ENCODE results near the gene ITGA1.

Gene ITGA1

DNA sequence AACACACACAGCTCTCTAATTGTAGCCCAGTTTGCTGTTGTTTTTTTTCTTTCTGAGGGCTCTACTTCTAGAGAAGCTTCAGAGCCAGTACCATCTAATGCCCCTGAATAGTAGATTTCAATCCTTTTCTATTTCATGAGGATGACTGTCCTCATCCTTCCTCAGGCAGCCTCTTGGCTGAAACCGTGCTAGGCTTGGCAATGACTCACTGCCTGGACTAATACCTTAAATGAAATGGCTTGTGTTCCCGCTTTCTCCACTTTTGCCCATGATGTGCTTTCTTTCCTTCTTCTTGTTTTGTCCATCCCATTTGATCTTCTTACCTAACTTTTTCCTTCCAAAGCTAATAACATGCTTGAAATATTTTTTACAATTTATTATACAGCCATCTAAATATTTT lies 80.1 kb downstream of the ITGA1 start:
- H3K36me3 Mint-ChIP-seq (ENCODE audit: insufficient read depth) = peaks cover 1% of the 10 kb centered on the region
- peaks cover 7% of the 10 kb centered on the region for H3K27me3 Mint-ChIP-seq
- H3K4me1 Mint-ChIP-seq = no peaks in the 10 kb centered on the region
- ATAC-seq (replicated peaks; ENCODE audit: extremely low read depth, poor library complexity, severe bottlenecking) (no peak), DNase-seq (ENCODE audit: low spot score in 2 of 2) (no peak)
- H3K9me3 Mint-ChIP-seq = no peaks in the 10 kb centered on the region
- H3K27ac Mint-ChIP-seq (ENCODE audit: low read depth) = no peak overlapping the region
- H3K4me3 Mint-ChIP-seq = no peak overlapping the region

DNA sequence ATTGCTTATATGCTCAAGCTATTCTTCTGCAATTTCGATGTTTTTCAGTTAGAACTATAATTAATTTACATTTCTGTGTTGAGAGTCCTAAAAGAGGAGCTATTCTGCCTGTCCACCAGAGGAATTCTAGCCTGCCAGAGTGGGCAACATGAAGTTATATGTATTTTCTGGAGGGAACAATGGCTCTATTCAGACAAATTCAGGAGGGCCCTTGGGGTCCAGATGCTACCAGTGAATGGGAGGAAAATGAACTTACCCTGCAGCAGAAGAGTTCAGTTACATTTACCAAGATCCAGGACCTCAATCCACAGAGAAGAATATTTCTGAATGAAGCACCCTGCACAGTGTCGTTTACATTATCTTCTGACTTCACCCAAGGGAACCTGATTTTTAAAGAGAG lies 80.7 kb downstream of the ITGA1 start:
- DNase-seq (ENCODE audit: low spot score in 2 of 2) (no peak), ATAC-seq (replicated peaks; ENCODE audit: extremely low read depth, poor library complexity, severe bottlenecking) (no peak)
- Mint-ChIP-seq H3K4me3 (no peak overlapping the region), H3K36me3 (ENCODE audit: insufficient read depth) (peaks cover 1% of the 10 kb centered on the region), H3K9me3 (no peaks in the 10 kb centered on the region), H3K4me1 (no peaks in the 10 kb centered on the region), H3K27ac (ENCODE audit: low read depth) (no peak overlapping the region), H3K27me3 (peaks cover 13% of the 10 kb centered on the region)

DNA sequence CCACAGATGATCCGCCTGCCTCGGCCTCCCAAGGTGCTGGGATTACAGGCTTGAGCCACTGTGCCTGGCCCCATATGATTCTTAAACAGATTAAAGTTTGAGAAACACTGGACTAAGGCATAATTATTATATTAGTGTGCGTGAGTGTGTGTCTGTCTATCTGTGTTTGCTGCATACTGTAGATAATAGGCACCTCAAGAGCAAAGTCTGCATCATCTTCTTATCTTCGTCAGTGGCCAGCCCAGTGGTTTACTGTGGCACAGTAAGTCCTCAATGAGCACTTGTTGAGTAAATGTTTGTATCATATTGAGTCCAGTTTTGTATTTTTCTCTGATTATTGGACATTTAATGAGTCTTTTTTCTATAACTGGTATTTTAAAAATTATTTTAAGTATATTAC lies 81.7 kb downstream of the ITGA1 start:
- Mint-ChIP-seq H3K27ac (ENCODE audit: low read depth) (no peak overlapping the region), H3K4me1 (no peaks in the 10 kb centered on the region), H3K4me3 (no peak overlapping the region), H3K36me3 (ENCODE audit: insufficient read depth) (peaks cover 1% of the 10 kb centered on the region), H3K9me3 (no peaks in the 10 kb centered on the region), H3K27me3 (peaks cover 15% of the 10 kb centered on the region)
- DNase-seq (ENCODE audit: low spot score in 2 of 2) = no peak
- no peak for ATAC-seq (replicated peaks; ENCODE audit: extremely low read depth, poor library complexity, severe bottlenecking)

DNA sequence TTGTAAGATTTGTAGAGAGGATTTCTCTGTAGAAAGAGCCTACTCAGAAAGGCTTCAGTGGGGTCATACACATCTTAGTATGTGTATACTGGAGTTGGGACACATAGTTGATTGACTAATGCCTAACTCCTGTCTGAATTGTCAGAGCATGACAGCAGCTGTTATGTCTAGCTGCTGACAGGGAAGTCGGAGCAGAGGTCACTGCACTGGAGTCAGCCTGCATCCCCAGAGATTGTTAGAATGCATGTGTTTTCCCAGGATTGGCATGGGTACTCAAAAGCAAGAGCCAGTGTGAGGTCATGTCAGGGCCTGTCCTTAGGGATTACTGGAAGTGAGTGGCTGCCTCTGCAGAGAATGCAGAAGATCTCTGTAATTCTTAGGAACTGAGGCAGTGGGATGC lies 82.7 kb downstream of the ITGA1 start:
- H3K27me3 Mint-ChIP-seq = peaks cover 15% of the 10 kb centered on the region
- H3K4me1 Mint-ChIP-seq = no peaks in the 10 kb centered on the region
- H3K4me3 Mint-ChIP-seq = no peak overlapping the region
- no peak overlapping the region for H3K27ac Mint-ChIP-seq (ENCODE audit: low read depth)
- DNase-seq (ENCODE audit: low spot score in 2 of 2) = no peak
- H3K9me3 Mint-ChIP-seq = no peaks in the 10 kb centered on the region
- no peak for ATAC-seq (replicated peaks; ENCODE audit: extremely low read depth, poor library complexity, severe bottlenecking)
- H3K36me3 Mint-ChIP-seq (ENCODE audit: insufficient read depth) = peaks cover 1% of the 10 kb centered on the region

- Mint-ChIP-seq H3K36me3 (ENCODE audit: insufficient read depth) (no peaks in the 10 kb centered on the region), H3K4me3 (no peak overlapping the region), H3K4me1 (no peaks in the 10 kb centered on the region), H3K9me3 (no peaks in the 10 kb centered on the region), H3K27me3 (peaks cover 15% of the 10 kb centered on the region), H3K27ac (ENCODE audit: low read depth) (no peak overlapping the region)
- DNase-seq (ENCODE audit: low spot score in 2 of 2) (no peak), ATAC-seq (replicated peaks; ENCODE audit: extremely low read depth, poor library complexity, severe bottlenecking) (no peak)
These were observed 88.1 kb downstream of the ITGA1 start for GRCh38 chr5:52875827-52876226.

- Mint-ChIP-seq H3K36me3 (ENCODE audit: insufficient read depth) (no peaks in the 10 kb centered on the region), H3K27ac (ENCODE audit: low read depth) (no peak overlapping the region), H3K9me3 (no peaks in the 10 kb centered on the region), H3K4me1 (no peaks in the 10 kb centered on the region), H3K27me3 (peaks cover 15% of the 10 kb centered on the region), H3K4me3 (no peak overlapping the region)
- ATAC-seq (replicated peaks; ENCODE audit: extremely low read depth, poor library complexity, severe bottlenecking) = no peak
- no peak for DNase-seq (ENCODE audit: low spot score in 2 of 2)
These were observed 88.7 kb downstream of the ITGA1 start for GRCh38 chr5:52876456-52876855.

GRCh38 chr5:52878656-52879055 lies 90.9 kb downstream of the ITGA1 start:
- DNase-seq (ENCODE audit: low spot score in 2 of 2) = no peak

DNA sequence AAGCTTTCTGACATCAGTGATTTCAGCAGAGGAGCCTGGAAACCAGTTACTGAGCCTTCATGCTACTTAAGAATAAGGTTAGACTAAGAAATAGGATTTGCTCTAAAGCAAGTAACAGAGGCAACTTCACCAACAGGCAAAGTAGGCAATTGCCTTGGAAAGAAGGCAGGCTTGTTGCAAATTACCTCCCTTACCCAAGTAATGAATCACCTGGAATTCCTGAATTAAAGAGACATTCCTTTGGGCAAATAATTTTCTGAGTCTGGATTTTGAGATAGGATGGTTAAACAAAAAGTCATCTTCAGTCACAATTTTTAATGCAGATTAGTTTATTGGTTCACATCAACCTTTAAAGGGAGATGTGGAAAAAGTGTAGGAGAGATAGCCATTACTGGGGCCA lies 92.8 kb downstream of the ITGA1 start:
- H3K36me3 Mint-ChIP-seq (ENCODE audit: insufficient read depth) = no peaks in the 10 kb centered on the region
- H3K4me1 Mint-ChIP-seq = no peaks in the 10 kb centered on the region
- H3K4me3 Mint-ChIP-seq = no peak overlapping the region
- H3K27me3 Mint-ChIP-seq = no peaks in the 10 kb centered on the region
- no peak overlapping the region for H3K27ac Mint-ChIP-seq (ENCODE audit: low read depth)
- H3K9me3 Mint-ChIP-seq = no peaks in the 10 kb centered on the region
- DNase-seq (ENCODE audit: low spot score in 2 of 2) (no peak), ATAC-seq (replicated peaks; ENCODE audit: extremely low read depth, poor library complexity, severe bottlenecking) (no peak)

More at GRCh38 chr5:52878656-52879055, 90.9 kb downstream of the ITGA1 start:
- Mint-ChIP-seq H3K36me3 (ENCODE audit: insufficient read depth) (no peaks in the 10 kb centered on the region), H3K27ac (ENCODE audit: low read depth) (no peak overlapping the region), H3K4me1 (no peaks in the 10 kb centered on the region), H3K4me3 (no peak overlapping the region), H3K9me3 (no peaks in the 10 kb centered on the region), H3K27me3 (no peaks in the 10 kb centered on the region)
- ATAC-seq (replicated peaks; ENCODE audit: extremely low read depth, poor library complexity, severe bottlenecking) = no peak

GRCh38 chr5:52881468-52881867 lies 93.8 kb downstream of the ITGA1 start:
- no peak overlapping the region for H3K27ac Mint-ChIP-seq (ENCODE audit: low read depth)
- no peaks in the 10 kb centered on the region for H3K27me3 Mint-ChIP-seq
- H3K9me3 Mint-ChIP-seq = no peaks in the 10 kb centered on the region
- no peaks in the 10 kb centered on the region for H3K4me1 Mint-ChIP-seq
- no peaks in the 10 kb centered on the region for H3K36me3 Mint-ChIP-seq (ENCODE audit: insufficient read depth)
- DNase-seq (ENCODE audit: low spot score in 2 of 2) = no peak
- ATAC-seq (replicated peaks; ENCODE audit: extremely low read depth, poor library complexity, severe bottlenecking) = no peak
- no peak overlapping the region for H3K4me3 Mint-ChIP-seq

GRCh38 chr5:52883110-52883509 lies 95.4 kb downstream of the ITGA1 start:
- no peak overlapping the region for H3K27ac Mint-ChIP-seq (ENCODE audit: low read depth)

DNA sequence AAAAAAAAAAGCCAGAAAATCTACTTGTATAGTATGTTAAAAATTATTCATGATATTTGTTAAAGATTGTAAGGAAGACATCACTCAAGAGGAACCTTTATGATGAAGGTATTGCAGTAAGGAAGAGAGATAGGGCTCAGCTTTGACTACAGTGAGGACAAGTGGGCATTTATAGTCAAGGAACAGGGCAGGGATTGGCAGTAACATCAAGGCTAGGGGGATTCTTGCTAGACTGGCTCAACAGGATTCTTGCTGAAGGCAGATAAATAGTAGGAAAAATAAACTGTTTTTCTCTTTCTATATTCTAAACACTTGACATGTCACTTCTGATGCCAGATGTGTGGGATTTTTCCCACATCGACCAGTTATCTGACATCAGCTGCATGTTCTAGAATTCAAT lies 96.7 kb downstream of the ITGA1 start:
- no peaks in the 10 kb centered on the region for H3K9me3 Mint-ChIP-seq

More at GRCh38 chr5:52883110-52883509, 95.4 kb downstream of the ITGA1 start:
- no peak for DNase-seq (ENCODE audit: low spot score in 2 of 2)
- Mint-ChIP-seq H3K27me3 (no peaks in the 10 kb centered on the region), H3K4me3 (no peak overlapping the region), H3K36me3 (ENCODE audit: insufficient read depth) (no peaks in the 10 kb centered on the region), H3K9me3 (no peaks in the 10 kb centered on the region), H3K4me1 (no peaks in the 10 kb centered on the region)
- ATAC-seq (replicated peaks; ENCODE audit: extremely low read depth, poor library complexity, severe bottlenecking) = no peak

DNA sequence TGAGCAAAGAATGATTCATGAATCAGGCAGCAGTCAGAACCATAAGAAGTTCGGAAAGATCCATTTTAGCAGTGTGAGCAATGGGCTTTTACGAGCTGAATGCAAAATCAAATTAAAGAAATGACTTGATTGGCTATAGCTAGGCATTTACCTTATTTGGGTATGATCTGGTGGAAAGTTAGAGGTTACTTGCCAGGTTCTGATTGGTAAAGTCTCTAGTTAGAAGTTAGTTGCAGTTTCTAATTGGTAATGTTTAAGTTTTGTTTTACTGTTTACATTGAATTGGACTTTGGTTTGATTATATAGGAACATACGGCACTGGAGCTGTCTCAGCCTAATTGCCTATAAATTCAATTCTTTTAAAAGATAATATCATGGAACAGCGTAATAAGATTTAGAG lies 97.9 kb downstream of the ITGA1 start:
- Mint-ChIP-seq H3K27me3 (no peaks in the 10 kb centered on the region), H3K9me3 (no peaks in the 10 kb centered on the region)

More for the DNA sequence above, 96.7 kb downstream of the ITGA1 start:
- no peak for DNase-seq (ENCODE audit: low spot score in 2 of 2)
- ATAC-seq (replicated peaks; ENCODE audit: extremely low read depth, poor library complexity, severe bottlenecking) = no peak
- no peaks in the 10 kb centered on the region for H3K4me1 Mint-ChIP-seq
- H3K27me3 Mint-ChIP-seq = no peaks in the 10 kb centered on the region
- H3K27ac Mint-ChIP-seq (ENCODE audit: low read depth) = no peak overlapping the region
- H3K4me3 Mint-ChIP-seq = no peak overlapping the region
- no peaks in the 10 kb centered on the region for H3K36me3 Mint-ChIP-seq (ENCODE audit: insufficient read depth)

DNA sequence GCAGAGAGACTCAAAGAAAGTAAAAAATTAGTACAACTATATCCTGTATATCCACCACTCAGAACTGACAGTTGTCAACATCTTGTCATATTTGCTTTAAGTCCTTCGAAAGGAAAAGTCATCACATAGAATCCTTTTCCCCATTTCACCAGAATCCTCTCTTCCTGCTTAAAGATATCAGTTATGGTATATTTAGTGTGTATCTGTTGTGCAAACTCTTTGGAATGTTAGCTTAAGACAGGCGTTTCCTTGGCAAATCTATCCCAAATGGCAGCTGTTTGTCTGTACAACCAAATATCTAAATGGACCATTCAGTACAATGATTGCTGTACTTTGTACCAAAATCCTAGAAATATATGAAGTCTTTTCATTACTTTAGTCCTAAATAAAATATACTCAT lies 98.5 kb downstream of the ITGA1 start:
- Mint-ChIP-seq H3K9me3 (no peaks in the 10 kb centered on the region), H3K4me3 (no peak overlapping the region), H3K4me1 (no peaks in the 10 kb centered on the region), H3K27me3 (no peaks in the 10 kb centered on the region), H3K27ac (ENCODE audit: low read depth) (no peak overlapping the region), H3K36me3 (ENCODE audit: insufficient read depth) (no peaks in the 10 kb centered on the region)
- no peak for ATAC-seq (replicated peaks; ENCODE audit: extremely low read depth, poor library complexity, severe bottlenecking)
- no peak for DNase-seq (ENCODE audit: low spot score in 2 of 2)

More for the DNA sequence above, 97.9 kb downstream of the ITGA1 start:
- H3K36me3 Mint-ChIP-seq (ENCODE audit: insufficient read depth) = no peaks in the 10 kb centered on the region
- DNase-seq (ENCODE audit: low spot score in 2 of 2) = no peak
- no peak overlapping the region for H3K4me3 Mint-ChIP-seq
- no peaks in the 10 kb centered on the region for H3K4me1 Mint-ChIP-seq
- no peak overlapping the region for H3K27ac Mint-ChIP-seq (ENCODE audit: low read depth)
- no peak for ATAC-seq (replicated peaks; ENCODE audit: extremely low read depth, poor library complexity, severe bottlenecking)

DNA sequence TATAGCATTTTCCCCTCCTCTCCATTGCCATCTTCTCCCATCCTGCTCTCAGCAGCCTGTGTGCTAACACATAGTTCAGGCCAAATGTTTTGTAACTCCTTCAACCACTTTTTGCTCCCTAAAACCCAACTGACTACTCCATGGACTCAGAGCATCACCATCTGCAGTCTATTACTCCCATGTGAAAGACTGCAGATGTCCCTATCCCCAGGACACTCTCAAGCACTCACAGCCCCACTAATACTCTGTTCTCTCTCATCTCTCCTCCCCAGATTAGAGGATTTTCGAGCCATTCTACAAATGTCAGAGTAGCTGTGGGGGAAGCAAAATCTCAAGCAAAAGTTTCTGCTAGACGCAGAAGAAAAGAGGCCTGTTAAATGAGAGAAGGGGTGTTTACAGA lies 99.3 kb downstream of the ITGA1 start:
- Mint-ChIP-seq H3K9me3 (no peaks in the 10 kb centered on the region), H3K4me3 (no peak overlapping the region), H3K4me1 (no peaks in the 10 kb centered on the region), H3K27ac (ENCODE audit: low read depth) (no peak overlapping the region), H3K36me3 (ENCODE audit: insufficient read depth) (no peaks in the 10 kb centered on the region), H3K27me3 (no peaks in the 10 kb centered on the region)
- no peak for DNase-seq (ENCODE audit: low spot score in 2 of 2)
- ATAC-seq (replicated peaks; ENCODE audit: extremely low read depth, poor library complexity, severe bottlenecking) = no peak
